ENCODE data around the gene RCE1.
A peak's percentile ranks its signal among the peaks of the same experiment; 100 is the strongest.

The RCE1 gene

DNA sequence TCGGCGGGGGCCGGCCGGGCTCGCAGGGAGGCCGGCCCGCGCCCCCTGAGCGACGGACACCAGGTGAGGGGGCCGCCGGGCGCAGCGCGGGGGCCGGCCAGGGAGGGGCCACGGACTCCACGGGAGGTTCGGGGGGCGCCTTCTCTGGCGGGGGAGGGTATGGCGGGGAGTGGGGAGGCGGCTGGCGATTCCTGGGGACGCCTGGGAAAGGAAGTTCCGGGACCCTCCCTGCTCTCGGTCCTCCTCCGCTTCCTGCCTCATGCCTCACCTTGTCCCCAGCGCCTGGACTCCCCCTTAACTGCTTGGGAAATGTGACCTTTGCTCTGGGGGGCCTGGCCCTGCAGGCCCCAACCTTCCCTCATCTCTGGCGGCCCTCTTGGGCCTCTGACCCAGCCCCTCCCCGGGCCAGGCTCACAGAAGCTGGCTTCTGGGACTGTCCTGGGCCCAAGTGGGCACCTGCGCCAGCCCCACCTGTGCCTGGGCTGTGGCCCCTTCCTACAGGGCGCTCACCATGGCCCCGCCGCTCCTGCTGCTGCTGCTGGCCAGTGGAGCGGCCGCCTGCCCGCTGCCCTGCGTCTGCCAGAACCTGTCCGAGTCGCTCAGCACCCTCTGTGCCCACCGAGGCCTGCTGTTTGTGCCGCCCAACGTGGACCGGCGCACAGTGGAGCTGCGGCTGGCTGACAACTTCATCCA lies 14.1 kb downstream of the RCE1 start:
- peak; percentile 43 for DNase-seq (ENCODE audit: low read depth)
- H3K4me3 ChIP-seq (ENCODE audit: low read depth, low read length), result peak overlapping the region; percentile 68
- TF ChIP-seq, protein P1, sequence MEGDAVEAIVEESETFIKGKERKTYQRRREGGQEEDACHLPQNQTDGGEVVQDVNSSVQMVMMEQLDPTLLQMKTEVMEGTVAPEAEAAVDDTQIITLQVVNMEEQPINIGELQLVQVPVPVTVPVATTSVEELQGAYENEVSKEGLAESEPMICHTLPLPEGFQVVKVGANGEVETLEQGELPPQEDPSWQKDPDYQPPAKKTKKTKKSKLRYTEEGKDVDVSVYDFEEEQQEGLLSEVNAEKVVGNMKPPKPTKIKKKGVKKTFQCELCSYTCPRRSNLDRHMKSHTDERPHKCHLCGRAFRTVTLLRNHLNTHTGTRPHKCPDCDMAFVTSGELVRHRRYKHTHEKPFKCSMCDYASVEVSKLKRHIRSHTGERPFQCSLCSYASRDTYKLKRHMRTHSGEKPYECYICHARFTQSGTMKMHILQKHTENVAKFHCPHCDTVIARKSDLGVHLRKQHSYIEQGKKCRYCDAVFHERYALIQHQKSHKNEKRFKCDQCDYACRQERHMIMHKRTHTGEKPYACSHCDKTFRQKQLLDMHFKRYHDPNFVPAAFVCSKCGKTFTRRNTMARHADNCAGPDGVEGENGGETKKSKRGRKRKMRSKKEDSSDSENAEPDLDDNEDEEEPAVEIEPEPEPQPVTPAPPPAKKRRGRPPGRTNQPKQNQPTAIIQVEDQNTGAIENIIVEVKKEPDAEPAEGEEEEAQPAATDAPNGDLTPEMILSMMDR (conservative IDR thresholded peaks at IDR 0.05; ENCODE audit: low read depth, low read length), result no peak

DNA sequence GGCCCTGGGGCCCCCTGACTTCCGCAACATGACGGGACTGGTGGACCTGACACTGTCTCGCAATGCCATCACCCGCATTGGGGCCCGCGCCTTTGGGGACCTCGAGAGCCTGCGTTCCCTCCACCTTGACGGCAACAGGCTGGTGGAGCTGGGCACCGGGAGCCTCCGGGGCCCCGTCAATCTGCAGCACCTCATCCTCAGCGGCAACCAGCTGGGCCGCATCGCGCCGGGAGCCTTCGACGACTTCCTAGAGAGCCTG lies 14.6 kb downstream of the RCE1 start:
- no peak for DNase-seq (ENCODE audit: low read depth)
- TF ChIP-seq, protein P1 (conservative IDR thresholded peaks at IDR 0.05; ENCODE audit: low read depth, low read length), result no peak
- peak overlapping the region; percentile 68 for H3K4me3 ChIP-seq (ENCODE audit: low read depth, low read length)

DNA sequence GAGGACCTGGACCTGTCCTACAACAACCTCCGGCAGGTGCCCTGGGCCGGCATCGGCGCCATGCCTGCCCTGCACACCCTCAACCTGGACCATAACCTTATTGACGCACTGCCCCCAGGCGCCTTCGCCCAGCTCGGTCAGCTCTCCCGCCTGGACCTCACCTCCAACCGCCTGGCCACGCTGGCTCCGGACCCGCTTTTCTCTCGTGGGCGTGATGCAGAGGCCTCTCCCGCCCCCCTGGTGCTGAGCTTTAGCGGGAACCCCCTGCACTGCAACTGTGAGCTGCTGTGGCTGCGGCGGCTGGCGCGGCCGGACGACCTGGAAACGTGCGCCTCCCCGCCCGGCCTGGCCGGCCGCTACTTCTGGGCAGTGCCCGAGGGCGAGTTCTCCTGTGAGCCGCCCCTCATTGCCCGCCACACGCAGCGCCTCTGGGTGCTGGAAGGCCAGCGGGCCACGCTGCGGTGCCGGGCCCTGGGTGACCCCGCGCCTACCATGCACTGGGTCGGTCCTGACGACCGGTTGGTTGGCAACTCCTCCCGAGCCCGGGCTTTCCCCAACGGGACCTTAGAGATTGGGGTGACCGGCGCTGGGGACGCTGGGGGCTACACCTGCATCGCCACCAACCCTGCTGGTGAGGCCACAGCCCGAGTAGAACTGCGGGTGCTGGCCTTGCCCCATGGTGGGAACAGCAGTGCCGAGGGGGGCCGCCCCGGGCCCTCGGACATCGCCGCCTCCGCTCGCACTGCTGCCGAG lies 15.1 kb downstream of the RCE1 start:
- TF ChIP-seq, protein P1 (conservative IDR thresholded peaks at IDR 0.05; ENCODE audit: low read depth, low read length), result no peak
- peak overlapping the region; percentile 68 for H3K4me3 ChIP-seq (ENCODE audit: low read depth, low read length)
- DNase-seq (ENCODE audit: low read depth), result no peak

DNA sequence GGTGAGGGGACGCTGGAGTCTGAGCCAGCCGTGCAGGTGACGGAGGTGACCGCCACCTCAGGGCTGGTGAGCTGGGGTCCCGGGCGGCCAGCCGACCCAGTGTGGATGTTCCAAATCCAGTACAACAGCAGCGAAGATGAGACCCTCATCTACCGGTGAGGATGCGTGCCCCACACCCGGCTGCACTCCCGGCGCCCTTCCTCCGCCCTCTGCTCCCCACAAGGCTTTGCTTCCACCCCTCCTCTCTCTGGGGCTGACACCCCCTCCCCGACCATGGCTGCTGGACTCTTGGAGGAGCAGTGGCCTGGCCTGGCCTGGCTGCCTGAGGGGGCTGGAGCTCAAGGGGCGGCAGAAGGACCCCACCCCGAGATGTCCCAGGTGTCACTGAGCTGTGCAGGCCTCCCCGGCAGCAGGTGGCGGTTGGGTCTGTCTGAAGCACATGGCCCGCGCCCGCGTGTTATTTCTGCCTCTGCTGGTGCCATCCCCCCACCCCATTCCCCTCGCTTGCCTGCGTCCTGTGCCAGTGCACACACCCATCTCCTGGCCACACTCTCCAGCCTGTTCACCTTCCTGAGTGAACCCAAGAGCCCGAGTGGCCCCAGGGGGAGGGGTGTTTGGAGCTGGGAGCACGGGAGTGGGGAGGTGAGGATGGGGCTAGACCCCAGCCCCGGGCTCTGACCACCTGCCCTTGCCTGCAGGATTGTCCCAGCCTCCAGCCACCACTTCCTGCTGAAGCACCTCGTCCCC lies 15.9 kb downstream of the RCE1 start:
- DNase-seq (ENCODE audit: low read depth), result no peak
- no peak overlapping the region for H3K4me3 ChIP-seq (ENCODE audit: low read depth, low read length)

DNA sequence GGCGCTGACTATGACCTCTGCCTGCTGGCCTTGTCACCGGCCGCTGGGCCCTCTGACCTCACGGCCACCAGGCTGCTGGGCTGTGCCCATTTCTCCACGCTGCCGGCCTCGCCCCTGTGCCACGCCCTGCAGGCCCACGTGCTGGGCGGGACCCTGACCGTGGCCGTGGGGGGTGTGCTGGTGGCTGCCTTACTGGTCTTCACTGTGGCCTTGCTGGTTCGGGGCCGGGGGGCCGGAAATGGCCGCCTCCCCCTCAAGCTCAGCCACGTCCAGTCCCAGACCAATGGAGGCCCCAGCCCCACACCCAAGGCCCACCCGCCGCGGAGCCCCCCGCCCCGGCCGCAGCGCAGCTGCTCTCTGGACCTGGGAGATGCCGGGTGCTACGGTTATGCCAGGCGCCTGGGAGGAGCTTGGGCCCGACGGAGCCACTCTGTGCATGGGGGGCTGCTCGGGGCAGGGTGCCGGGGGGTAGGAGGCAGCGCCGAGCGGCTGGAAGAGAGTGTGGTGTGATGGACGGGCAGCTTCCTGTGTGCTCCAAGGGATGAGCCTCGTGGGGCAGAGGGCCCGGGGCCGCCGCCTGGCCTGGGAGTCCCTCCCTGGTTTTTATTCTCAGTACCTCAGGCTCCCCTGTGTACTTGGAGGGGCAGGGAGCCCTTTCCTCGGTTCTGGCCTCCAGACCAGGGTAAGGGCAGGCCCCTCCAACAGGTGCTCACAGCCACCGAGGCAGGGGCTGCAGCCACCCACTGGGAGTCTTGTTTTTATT lies 16.6 kb downstream of the RCE1 start:
- no peak overlapping the region for H3K4me3 ChIP-seq (ENCODE audit: low read depth, low read length)
- TF ChIP-seq, protein P1 (conservative IDR thresholded peaks at IDR 0.05; ENCODE audit: low read depth, low read length), result no peak
- no peak for DNase-seq (ENCODE audit: low read depth)

More for the DNA sequence above, 15.9 kb downstream of the RCE1 start:
- TF ChIP-seq, protein P1 (conservative IDR thresholded peaks at IDR 0.05; ENCODE audit: low read depth, low read length), result no peak

DNA sequence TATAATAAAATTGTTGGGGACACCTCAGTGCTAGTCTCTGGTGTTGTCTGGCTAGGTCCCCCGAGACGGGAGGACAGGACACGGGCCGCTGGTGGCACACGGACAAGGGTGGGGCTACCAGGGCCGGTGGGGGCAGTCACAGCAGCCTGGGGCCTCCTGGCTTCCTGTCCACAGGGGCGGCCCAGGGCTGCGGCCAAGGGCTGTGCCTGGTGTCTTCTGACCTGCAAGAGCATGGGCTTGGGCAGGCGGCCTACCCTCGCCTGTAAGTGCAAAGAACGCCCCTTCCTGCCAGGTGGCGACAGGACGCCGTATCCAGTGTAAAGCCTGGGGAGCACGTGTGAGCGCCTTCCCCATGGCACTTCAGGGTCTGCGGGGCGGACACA lies 17.2 kb downstream of the RCE1 start:
- DNase-seq (ENCODE audit: low read depth), result peak; percentile 35
- TF ChIP-seq, protein P1 (conservative IDR thresholded peaks at IDR 0.05; ENCODE audit: low read depth, low read length), result no peak
- no peak overlapping the region for H3K4me3 ChIP-seq (ENCODE audit: low read depth, low read length)

All from choroid plexus epithelial cell (primary cell).